Measurements from ENCODE around the gene ADAM22.

Gene ADAM22

GRCh38 chr7:88244258-88244657, 310.2 kb downstream of the ADAM22 start:
- no peak for DNase-seq
- intact Hi-C loops (cut with DNase I): loop anchor here (5.0 to 10.0 kb wide), 2 partner anchors 113 to 1381 kb away; no protein-coding TSS in a partner anchor
